ENCODE measurements around the gene FCRL3.

The FCRL3 gene

GRCh38 chr1:157702308-157702825, 1.8 kb upstream of the FCRL3 start:
- peaks cover 38% of the 10 kb centered on the region for H3K36me3 Mint-ChIP-seq
- peaks cover 3% of the 10 kb centered on the region for H3K9me3 Mint-ChIP-seq
- no peak overlapping the region for H3K4me3 Mint-ChIP-seq
- H3K27ac Mint-ChIP-seq, result peak overlapping the region; percentile 94
- no peaks in the 10 kb centered on the region for H3K27me3 Mint-ChIP-seq
- H3K4me1 Mint-ChIP-seq, result peaks cover 91% of the 10 kb centered on the region
- no peak for ATAC-seq

DNA sequence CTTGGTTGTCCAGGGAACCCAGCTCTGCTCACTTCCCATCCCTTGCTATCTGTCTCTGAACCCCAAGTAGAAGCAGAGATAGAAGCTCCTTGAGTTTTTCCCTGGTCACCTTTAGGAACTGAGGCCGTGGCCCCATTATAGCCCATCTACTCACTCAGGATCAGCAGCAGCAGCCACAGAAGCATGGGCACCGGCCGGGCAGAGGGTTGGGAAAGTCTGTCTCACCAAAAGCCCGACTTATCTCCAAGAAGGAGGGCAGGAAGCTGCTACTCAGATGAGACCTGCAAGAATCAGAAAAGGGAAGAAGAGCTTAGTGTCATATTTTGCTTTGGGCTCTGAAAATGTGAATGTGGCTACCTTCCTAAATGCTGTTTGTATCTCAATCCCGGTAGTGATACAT, 264 bp downstream of the FCRL3 start:
- no peaks in the 10 kb centered on the region for H3K9me3 Mint-ChIP-seq
- ATAC-seq, result peak; percentile 34
- H3K27ac Mint-ChIP-seq, result peak overlapping the region; percentile 94
- peaks cover 53% of the 10 kb centered on the region for H3K36me3 Mint-ChIP-seq
- peaks cover 90% of the 10 kb centered on the region for H3K4me1 Mint-ChIP-seq
- peak overlapping the region; percentile 92 for H3K4me3 Mint-ChIP-seq
- no peaks in the 10 kb centered on the region for H3K27me3 Mint-ChIP-seq

DNA sequence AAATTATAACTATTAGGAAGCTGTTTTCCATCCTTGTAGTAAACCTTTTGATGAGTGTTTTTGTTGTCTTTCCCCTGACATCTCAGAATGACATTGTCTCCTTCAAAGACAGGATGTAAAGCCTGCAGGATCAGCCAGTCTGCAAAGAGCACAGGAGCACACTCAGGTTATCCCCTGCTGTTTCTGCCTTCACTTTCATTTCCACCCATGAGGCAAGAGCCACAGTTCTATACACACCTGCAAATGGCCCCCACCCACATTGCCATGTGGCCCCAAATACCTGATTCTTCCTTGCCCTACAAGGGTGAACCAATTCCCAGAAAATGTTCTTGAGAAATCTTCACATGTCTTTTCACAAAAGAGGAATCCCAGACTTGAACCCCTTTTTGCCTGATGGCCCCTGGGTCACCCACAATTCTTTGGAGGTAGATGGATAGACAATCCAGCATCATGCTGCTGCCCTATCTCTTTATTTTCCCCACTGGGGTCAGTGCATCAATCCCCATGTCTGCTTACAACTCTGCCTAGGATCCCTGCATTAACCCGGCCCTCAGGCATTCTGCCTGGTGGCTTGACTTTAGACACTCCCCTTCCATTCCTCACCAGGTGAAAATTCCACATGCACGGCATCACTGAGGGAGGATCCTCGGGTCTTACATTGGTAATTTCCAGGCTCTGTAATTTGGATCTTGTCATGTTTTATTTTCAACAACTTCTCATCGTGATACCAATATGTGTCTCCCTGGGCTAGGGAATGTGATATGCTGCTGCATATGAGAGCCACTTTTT, 2.6 kb downstream of the FCRL3 start:
- Mint-ChIP-seq H3K4me3 (peak overlapping the region; percentile 92), H3K36me3 (peaks cover 75% of the 10 kb centered on the region)

GRCh38 chr1:157696966-157697628, 3.5 kb downstream of the FCRL3 start:
- no peak for ATAC-seq
- H3K27me3 Mint-ChIP-seq, result no peaks in the 10 kb centered on the region
- H3K4me1 Mint-ChIP-seq, result peaks cover 90% of the 10 kb centered on the region
- H3K36me3 Mint-ChIP-seq, result peaks cover 78% of the 10 kb centered on the region
- H3K4me3 Mint-ChIP-seq, result peak overlapping the region; percentile 92
- peak overlapping the region; percentile 94 for H3K27ac Mint-ChIP-seq
- H3K9me3 Mint-ChIP-seq, result no peaks in the 10 kb centered on the region

More for the DNA sequence above, 2.6 kb downstream of the FCRL3 start:
- Mint-ChIP-seq H3K27ac (peak overlapping the region; percentile 94), H3K9me3 (no peaks in the 10 kb centered on the region), H3K27me3 (no peaks in the 10 kb centered on the region), H3K4me1 (peaks cover 93% of the 10 kb centered on the region)
- peak; percentile 64 for ATAC-seq

DNA sequence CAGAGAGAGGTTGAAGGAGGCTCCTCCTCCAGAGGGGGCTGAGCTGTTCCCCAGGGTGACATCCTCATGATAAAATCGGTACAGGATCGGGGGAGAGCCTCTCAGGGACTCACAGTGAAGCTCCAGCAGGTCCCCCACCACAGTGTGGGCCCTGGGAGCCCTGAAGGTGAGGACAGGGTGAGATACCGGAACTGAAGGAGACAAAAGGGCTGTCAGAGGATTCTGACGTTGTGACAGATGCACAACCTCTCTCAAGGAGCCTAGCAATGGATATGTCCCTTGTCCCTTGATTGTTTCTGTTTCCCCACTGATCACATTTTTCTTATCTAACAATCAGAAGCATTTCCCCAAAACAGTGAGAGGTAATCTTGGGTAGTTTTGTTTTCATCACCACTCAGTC, 5.2 kb downstream of the FCRL3 start:
- Mint-ChIP-seq H3K4me3 (peak overlapping the region; percentile 71), H3K9me3 (no peaks in the 10 kb centered on the region), H3K4me1 (peaks cover 86% of the 10 kb centered on the region), H3K27ac (peak overlapping the region; percentile 94), H3K36me3 (peaks cover 82% of the 10 kb centered on the region), H3K27me3 (no peaks in the 10 kb centered on the region)
- no peak for ATAC-seq

DNA sequence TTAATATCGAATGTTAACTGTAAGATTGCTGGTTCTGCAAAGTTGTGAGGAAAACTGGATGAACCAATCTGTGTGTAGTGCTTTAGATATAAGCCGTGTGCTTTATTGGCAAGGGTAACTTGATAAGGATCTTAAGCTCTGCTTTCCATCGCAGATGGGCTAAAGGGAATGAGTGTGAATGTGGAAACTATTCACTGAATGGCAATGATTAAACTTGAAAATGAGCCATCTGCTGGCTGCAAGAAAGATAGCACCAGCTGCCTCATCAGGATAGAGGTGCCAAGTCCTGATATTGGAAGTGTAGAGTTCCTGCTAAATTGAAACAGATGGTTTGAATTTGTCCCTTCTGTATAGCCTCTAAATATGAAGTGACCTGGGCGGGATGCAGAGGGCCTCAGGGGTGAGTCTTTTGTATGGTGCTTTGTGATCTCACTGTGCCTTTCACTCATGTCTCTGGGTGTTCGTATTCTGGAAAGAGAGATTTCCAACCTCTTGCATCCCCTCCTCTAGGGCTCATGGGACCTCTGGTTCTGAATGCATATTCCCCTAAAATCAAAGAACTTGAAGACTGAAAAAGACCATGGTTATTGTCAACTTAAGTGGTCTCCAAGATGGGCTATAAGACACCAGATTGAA, 9.2 kb downstream of the FCRL3 start:
- Mint-ChIP-seq H3K4me3 (no peak overlapping the region), H3K36me3 (peaks cover 76% of the 10 kb centered on the region), H3K4me1 (peaks cover 75% of the 10 kb centered on the region), H3K9me3 (no peaks in the 10 kb centered on the region), H3K27ac (peak overlapping the region; percentile 33), H3K27me3 (no peaks in the 10 kb centered on the region)
- peak; percentile 54 for ATAC-seq

- no peaks in the 10 kb centered on the region for H3K9me3 Mint-ChIP-seq
- H3K36me3 Mint-ChIP-seq, result peaks cover 87% of the 10 kb centered on the region
- H3K27ac Mint-ChIP-seq, result no peak overlapping the region
- H3K4me3 Mint-ChIP-seq, result no peak overlapping the region
- no peaks in the 10 kb centered on the region for H3K27me3 Mint-ChIP-seq
- ATAC-seq, result no peak
- peaks cover 34% of the 10 kb centered on the region for H3K4me1 Mint-ChIP-seq
Measured at GRCh38 chr1:157682710-157683437, 17.7 kb downstream of the FCRL3 start.

- peaks cover 84% of the 10 kb centered on the region for H3K36me3 Mint-ChIP-seq
Measured at GRCh38 chr1:157678721-157679120, 21.8 kb downstream of the FCRL3 start.

DNA sequence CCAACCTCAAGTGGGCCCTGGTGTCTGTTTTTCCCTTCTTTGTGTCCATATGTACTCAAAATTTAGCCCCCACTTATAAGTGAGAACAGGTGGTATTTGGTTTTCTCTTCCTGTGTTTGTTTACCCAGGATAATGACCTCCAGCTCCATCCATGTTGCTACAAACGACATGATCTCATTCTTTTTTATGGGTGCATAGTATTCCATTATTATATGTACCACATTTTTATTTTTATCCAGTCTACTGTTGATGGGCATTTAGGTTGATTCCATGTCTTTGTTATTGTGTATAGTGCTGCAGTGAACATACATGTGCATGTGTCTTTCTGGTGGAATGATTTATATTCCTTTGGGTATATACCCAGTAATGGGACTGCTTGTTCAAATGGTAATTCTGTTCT, 27.6 kb downstream of the FCRL3 start:
- ATAC-seq, result no peak
- Mint-ChIP-seq H3K4me3 (no peak overlapping the region), H3K36me3 (peaks cover 59% of the 10 kb centered on the region), H3K4me1 (no peaks in the 10 kb centered on the region), H3K27ac (no peak overlapping the region), H3K9me3 (peaks cover 31% of the 10 kb centered on the region), H3K27me3 (no peaks in the 10 kb centered on the region)

More at GRCh38 chr1:157678721-157679120, 21.8 kb downstream of the FCRL3 start:
- H3K9me3 Mint-ChIP-seq, result peaks cover 10% of the 10 kb centered on the region
- H3K4me3 Mint-ChIP-seq, result no peak overlapping the region
- H3K27ac Mint-ChIP-seq, result no peak overlapping the region
- ATAC-seq, result no peak
- H3K4me1 Mint-ChIP-seq, result no peaks in the 10 kb centered on the region
- H3K27me3 Mint-ChIP-seq, result no peaks in the 10 kb centered on the region

DNA sequence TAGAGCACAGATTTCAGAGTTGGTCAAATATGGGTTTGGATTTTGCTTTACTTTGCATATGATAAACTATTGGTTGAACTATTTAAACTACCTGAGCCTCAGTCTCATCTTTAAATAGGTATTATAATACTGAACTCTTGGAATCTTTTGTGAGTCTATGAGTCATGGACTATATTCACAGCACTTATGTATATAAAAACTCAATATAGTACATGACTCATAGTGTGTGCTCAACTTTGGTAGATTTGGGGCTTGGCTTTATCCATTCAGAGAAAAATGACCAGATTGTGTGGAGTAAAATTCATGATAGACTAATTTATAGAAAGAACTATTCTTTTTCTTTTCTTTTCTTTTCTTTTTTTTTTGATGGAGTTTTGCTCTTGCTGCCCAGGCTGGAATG, 28.7 kb downstream of the FCRL3 start:
- Mint-ChIP-seq H3K4me3 (no peak overlapping the region), H3K4me1 (no peaks in the 10 kb centered on the region), H3K27ac (no peak overlapping the region), H3K9me3 (peaks cover 33% of the 10 kb centered on the region), H3K36me3 (peaks cover 48% of the 10 kb centered on the region), H3K27me3 (no peaks in the 10 kb centered on the region)
- no peak for ATAC-seq

DNA sequence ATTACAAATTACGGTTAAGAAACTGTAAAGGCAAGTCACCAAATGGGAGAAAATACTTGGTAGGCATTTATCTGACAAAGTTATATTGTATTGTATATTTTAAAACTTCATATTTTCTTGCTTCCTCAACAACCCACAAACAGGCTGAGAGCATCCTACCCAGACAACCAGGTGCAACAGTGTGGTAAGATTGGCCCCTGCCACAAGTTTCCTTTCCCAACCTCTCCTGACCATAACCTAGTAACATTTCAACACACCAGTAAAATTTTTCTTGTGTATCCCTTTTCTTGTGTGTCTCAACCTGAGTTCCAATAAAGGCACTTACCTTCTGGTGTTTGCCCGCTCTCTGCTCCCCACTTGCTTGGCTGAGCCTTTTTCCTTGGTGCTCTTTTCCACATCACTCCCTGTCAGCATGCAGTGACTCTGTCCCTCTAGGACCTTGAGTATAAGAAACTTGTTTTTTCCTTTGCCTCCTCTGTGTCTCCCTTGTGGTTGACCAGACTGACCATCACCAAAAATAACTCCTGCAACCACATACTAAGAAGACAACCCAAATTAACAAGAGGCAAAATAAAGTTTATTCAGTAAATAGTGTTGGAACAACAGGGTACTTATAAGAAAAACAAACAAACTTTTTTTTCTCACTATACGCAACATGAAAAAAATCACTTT, 40.9 kb downstream of the FCRL3 start:
- Mint-ChIP-seq H3K27ac (peak overlapping the region; percentile 0), H3K4me1 (peaks cover 49% of the 10 kb centered on the region), H3K9me3 (peaks cover 2% of the 10 kb centered on the region), H3K27me3 (no peaks in the 10 kb centered on the region), H3K4me3 (no peak overlapping the region), H3K36me3 (no peaks in the 10 kb centered on the region)
- ATAC-seq, result peak; percentile 67

- no peak overlapping the region for H3K4me3 Mint-ChIP-seq
- H3K27ac Mint-ChIP-seq, result no peak overlapping the region
- H3K4me1 Mint-ChIP-seq, result peaks cover 50% of the 10 kb centered on the region
- ATAC-seq, result no peak
- H3K27me3 Mint-ChIP-seq, result no peaks in the 10 kb centered on the region
- H3K9me3 Mint-ChIP-seq, result peaks cover 2% of the 10 kb centered on the region
- no peaks in the 10 kb centered on the region for H3K36me3 Mint-ChIP-seq
Measured at GRCh38 chr1:157658571-157658970, 42.0 kb downstream of the FCRL3 start.

- Mint-ChIP-seq H3K27ac (peak overlapping the region; percentile 8), H3K36me3 (no peaks in the 10 kb centered on the region), H3K9me3 (no peaks in the 10 kb centered on the region), H3K4me3 (peak overlapping the region; percentile 2), H3K27me3 (no peaks in the 10 kb centered on the region), H3K4me1 (peaks cover 46% of the 10 kb centered on the region)
- no peak for ATAC-seq
Measured at GRCh38 chr1:157653494-157653873, 47.1 kb downstream of the FCRL3 start.

DNA sequence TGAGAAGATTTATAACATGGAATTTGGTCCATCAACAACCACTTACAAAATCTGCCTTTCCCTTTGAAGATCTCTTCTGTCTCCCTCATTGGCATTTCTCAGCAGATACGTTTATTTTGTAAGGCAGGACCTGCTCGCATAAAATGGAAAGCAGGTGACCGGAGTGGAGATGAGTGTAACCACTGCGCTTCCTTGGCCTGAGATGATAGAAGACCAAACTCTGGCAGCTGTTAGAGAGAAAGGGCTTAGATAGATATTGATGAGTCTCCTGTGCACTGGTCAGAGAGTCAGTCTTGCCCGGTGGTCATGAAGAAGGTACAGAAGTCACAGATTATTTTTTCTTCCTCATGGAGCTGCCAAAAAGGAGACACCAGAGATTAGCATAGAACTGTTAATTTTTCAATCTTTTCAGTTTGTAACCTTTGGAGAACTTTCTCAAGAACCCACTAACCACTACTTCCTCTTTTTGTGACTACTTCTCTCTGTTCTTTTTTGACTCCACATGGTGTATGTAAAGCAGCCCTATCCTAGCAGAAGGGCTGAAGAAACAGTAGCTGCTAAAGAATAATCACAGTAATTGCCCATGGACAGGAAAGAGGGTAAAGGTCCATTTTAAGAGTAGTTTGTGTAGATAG, 47.6 kb downstream of the FCRL3 start:
- Mint-ChIP-seq H3K4me1 (peaks cover 41% of the 10 kb centered on the region), H3K36me3 (no peaks in the 10 kb centered on the region), H3K27me3 (no peaks in the 10 kb centered on the region), H3K27ac (peak overlapping the region; percentile 8), H3K9me3 (no peaks in the 10 kb centered on the region), H3K4me3 (peak overlapping the region; percentile 18)
- ATAC-seq, result peak; percentile 98

Data from stimulated activated memory B cell treated with anti-CD40 and anti-IgM and Interleukin-4, amounts not matched to agents 10 μg/mL and 1 μg/mL and 100 μg/mL, for 72 hours (primary cell).